GM23338 (cell line): ENCODE results near the gene TPRKB. TPM values are rescaled to one million over a fixed set of nuclear protein-coding genes. Genes with fewer than 3 reads are reported as not detected.
A peak's percentile ranks its signal among the peaks of the same experiment; 100 is the strongest.

ENCODE experiments used
- ATAC-seq: fragments of 200-7000 bp; cut with Tn5 transposase; 3 replicates; pipeline ENCODE4 v1.9.1; 2020
- DNase-seq: peaks from one replicate; pipeline ENCODE4 v3.0.0-alpha.2; 2015; ENCODE audit warnings: low spot score
- H2AFZ ChIP-seq: fragments of 200-600 bp; sonication (generic); 2 replicates; pipeline ENCODE4 v1.8.0; 2016; ENCODE audit warnings: antibody characterized with exemption, mild to moderate bottlenecking, moderate library complexity
- H3F3A ChIP-seq: fragments of 200-600 bp; sonication (generic); replicated peaks from 2 replicates; pipeline ENCODE4 v1.8.0; 2017; ENCODE audit warnings: antibody characterized with exemption, mixed run types, low read depth
- H3K27ac ChIP-seq: fragments of 200-600 bp; sonication (generic); 2 replicates; pipeline ENCODE4 v1.6.1; 2016; ENCODE audit warnings: low read depth
- H3K27me3 ChIP-seq: fragments of 200-600 bp; sonication (generic); 2 replicates; pipeline ENCODE4 v1.8.0; 2016; ENCODE audit warnings: mild to moderate bottlenecking, mixed run types, moderate library complexity; ENCODE audit not compliant: insufficient read depth
- H3K36me3 ChIP-seq: fragments of 200-600 bp; sonication (generic); 2 replicates; pipeline ENCODE4 v1.8.0; 2016; ENCODE audit warnings: mild to moderate bottlenecking; ENCODE audit not compliant: insufficient read depth
- H3K4me1 ChIP-seq: fragments of 200-600 bp; sonication (generic); 2 replicates; pipeline ENCODE4 v1.8.0; 2016; ENCODE audit warnings: mild to moderate bottlenecking, moderate library complexity; ENCODE audit not compliant: insufficient read depth
- H3K4me2 ChIP-seq: fragments of 200-600 bp; sonication (generic); 2 replicates; pipeline ENCODE4 v1.7.1; 2017; ENCODE audit warnings: mixed run types
- H3K4me3 ChIP-seq: fragments of 200-600 bp; sonication (generic); 2 replicates; pipeline ENCODE4 v1.6.1; 2016; ENCODE audit warnings: mixed run types
- H3K79me2 ChIP-seq: fragments of 200-600 bp; sonication (generic); replicated peaks from 2 replicates; pipeline ENCODE4 v1.8.0; 2017; ENCODE audit warnings: mild to moderate bottlenecking; ENCODE audit not compliant: insufficient read depth
- H3K9me2 ChIP-seq: fragments of 200-600 bp; sonication (generic); 2 replicates; pipeline ENCODE4 v1.8.0; 2017; ENCODE audit not compliant: insufficient read depth
- H4K20me1 ChIP-seq: fragments of 200-600 bp; sonication (generic); replicated peaks from 2 replicates; pipeline ENCODE4 v1.8.0; 2017; ENCODE audit warnings: mild to moderate bottlenecking; ENCODE audit not compliant: insufficient read depth
- H3K27ac Mint-ChIP-seq: 2 replicates; pipeline ENCODE4 v1.8.0; 2020; ENCODE audit warnings: inconsistent platforms, mild to moderate bottlenecking, moderate library complexity, mixed read lengths
- H3K27me3 Mint-ChIP-seq: 3 replicates; pipeline ENCODE4 v1.8.0; 2022; ENCODE audit warnings: low read depth, mild to moderate bottlenecking, moderate library complexity, mixed read lengths, inconsistent platforms; ENCODE audit not compliant: insufficient read depth, poor library complexity
- H3K36me3 Mint-ChIP-seq: 3 replicates; pipeline ENCODE4 v1.8.0; 2021; ENCODE audit warnings: low read depth, mild to moderate bottlenecking, inconsistent platforms, moderate library complexity, mixed read lengths
- H3K4me1 Mint-ChIP-seq: 3 replicates; pipeline ENCODE4 v1.8.0; 2020; ENCODE audit warnings: mild to moderate bottlenecking, inconsistent platforms, mixed read lengths
- H3K4me3 Mint-ChIP-seq: 3 replicates; pipeline ENCODE4 v1.8.0; 2021; ENCODE audit warnings: moderate library complexity, mild to moderate bottlenecking, inconsistent platforms, mixed read lengths
- H3K9me3 Mint-ChIP-seq: 3 replicates; pipeline ENCODE4 v1.8.0; 2020; ENCODE audit warnings: moderate library complexity, mild to moderate bottlenecking, inconsistent platforms, mixed read lengths
- polyA plus RNA-seq: library from polyadenylated mRNA; unstranded; fragments of >200 nt; fragmentation: Nextera tagmentation; extraction: Ambion mirVana; gene quantifications from 2 replicates; pipeline ENCODE4 v1.2.1, GENCODE V29; 2016
- total RNA-seq: library from RNA; depleted of rRNA; stranded (reverse); fragments of >200 nt; shearing (Covaris generic); gene quantifications from 2 replicates; pipeline ENCODE4 v1.2.3, GENCODE V29; 2014
- TF ChIP-seq, protein P1 (sequence below): fragments of 250-450 bp; sonication (Bioruptor Pico); IDR thresholded peaks from 2 replicates; pipeline ENCODE4 v1.5.0; 2020; ENCODE audit warnings: mild to moderate bottlenecking, moderate library complexity
- TF ChIP-seq, protein P2 (sequence below), 2 experiments: fragments of 200-600 bp in 1 of 2; sonication (generic) in 1 of 2; conservative IDR thresholded peaks; 2 replicates each; pipeline versions ENCODE4 v1.5.1 to v1.6.1; 2016 to 2017; ENCODE audit warnings: antibody characterized with exemption in 2 of 2, low read depth in 2 of 2, mild to moderate bottlenecking in 2 of 2, moderate library complexity in 1 of 2
- TF ChIP-seq, protein P3 (sequence below): IDR thresholded peaks from 2 replicates; pipeline ENCODE4 v1.6.1; 2016; ENCODE audit warnings: antibody characterized with exemption

The TPRKB gene
- total and polyA plus RNA-seq, 2 experiments from 2014 or later = 31.2 to 186 TPM

DNA sequence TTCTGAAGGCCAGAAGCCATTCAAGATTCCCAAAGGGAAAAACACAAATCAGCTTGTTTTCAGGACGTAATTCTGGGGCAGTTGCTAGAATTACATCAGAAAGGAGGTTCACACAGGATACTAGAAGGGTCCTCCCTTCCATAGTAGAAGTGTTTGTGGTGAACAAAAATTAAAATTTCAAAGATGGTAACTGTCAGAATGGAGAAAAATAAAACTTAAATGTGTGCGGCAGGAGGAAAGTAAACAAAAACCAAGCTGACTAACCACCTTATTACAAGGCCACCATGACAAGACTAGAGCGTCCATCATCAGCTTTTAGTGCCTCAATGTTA lies 9.7 kb upstream of the TPRKB start (continued):
- TF ChIP-seq, protein P1, sequence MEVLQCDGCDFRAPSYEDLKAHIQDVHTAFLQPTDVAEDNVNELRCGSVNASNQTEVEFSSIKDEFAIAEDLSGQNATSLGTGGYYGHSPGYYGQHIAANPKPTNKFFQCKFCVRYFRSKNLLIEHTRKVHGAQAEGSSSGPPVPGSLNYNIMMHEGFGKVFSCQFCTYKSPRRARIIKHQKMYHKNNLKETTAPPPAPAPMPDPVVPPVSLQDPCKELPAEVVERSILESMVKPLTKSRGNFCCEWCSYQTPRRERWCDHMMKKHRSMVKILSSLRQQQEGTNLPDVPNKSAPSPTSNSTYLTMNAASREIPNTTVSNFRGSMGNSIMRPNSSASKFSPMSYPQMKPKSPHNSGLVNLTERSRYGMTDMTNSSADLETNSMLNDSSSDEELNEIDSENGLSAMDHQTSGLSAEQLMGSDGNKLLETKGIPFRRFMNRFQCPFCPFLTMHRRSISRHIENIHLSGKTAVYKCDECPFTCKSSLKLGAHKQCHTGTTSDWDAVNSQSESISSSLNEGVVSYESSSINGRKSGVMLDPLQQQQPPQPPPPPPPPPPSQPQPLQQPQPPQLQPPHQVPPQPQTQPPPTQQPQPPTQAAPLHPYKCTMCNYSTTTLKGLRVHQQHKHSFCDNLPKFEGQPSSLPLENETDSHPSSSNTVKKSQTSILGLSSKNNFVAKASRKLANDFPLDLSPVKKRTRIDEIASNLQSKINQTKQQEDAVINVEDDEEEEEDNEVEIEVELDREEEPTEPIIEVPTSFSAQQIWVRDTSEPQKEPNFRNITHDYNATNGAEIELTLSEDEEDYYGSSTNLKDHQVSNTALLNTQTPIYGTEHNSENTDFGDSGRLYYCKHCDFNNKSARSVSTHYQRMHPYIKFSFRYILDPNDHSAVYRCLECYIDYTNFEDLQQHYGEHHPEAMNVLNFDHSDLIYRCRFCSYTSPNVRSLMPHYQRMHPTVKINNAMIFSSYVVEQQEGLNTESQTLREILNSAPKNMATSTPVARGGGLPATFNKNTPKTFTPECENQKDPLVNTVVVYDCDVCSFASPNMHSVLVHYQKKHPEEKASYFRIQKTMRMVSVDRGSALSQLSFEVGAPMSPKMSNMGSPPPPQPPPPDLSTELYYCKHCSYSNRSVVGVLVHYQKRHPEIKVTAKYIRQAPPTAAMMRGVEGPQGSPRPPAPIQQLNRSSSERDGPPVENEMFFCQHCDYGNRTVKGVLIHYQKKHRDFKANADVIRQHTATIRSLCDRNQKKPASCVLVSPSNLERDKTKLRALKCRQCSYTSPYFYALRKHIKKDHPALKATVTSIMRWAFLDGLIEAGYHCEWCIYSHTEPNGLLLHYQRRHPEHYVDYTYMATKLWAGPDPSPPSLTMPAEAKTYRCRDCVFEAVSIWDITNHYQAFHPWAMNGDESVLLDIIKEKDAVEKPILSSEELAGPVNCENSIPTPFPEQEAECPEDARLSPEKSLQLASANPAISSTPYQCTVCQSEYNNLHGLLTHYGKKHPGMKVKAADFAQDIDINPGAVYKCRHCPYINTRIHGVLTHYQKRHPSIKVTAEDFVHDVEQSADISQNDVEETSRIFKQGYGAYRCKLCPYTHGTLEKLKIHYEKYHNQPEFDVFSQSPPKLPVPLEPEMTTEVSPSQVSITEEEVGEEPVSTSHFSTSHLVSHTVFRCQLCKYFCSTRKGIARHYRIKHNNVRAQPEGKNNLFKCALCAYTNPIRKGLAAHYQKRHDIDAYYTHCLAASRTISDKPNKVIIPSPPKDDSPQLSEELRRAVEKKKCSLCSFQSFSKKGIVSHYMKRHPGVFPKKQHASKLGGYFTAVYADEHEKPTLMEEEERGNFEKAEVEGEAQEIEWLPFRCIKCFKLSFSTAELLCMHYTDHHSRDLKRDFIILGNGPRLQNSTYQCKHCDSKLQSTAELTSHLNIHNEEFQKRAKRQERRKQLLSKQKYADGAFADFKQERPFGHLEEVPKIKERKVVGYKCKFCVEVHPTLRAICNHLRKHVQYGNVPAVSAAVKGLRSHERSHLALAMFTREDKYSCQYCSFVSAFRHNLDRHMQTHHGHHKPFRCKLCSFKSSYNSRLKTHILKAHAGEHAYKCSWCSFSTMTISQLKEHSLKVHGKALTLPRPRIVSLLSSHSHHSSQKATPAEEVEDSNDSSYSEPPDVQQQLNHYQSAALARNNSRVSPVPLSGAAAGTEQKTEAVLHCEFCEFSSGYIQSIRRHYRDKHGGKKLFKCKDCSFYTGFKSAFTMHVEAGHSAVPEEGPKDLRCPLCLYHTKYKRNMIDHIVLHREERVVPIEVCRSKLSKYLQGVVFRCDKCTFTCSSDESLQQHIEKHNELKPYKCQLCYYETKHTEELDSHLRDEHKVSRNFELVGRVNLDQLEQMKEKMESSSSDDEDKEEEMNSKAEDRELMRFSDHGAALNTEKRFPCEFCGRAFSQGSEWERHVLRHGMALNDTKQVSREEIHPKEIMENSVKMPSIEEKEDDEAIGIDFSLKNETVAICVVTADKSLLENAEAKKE (CRISPR knock-in tag) = no peak

DNA sequence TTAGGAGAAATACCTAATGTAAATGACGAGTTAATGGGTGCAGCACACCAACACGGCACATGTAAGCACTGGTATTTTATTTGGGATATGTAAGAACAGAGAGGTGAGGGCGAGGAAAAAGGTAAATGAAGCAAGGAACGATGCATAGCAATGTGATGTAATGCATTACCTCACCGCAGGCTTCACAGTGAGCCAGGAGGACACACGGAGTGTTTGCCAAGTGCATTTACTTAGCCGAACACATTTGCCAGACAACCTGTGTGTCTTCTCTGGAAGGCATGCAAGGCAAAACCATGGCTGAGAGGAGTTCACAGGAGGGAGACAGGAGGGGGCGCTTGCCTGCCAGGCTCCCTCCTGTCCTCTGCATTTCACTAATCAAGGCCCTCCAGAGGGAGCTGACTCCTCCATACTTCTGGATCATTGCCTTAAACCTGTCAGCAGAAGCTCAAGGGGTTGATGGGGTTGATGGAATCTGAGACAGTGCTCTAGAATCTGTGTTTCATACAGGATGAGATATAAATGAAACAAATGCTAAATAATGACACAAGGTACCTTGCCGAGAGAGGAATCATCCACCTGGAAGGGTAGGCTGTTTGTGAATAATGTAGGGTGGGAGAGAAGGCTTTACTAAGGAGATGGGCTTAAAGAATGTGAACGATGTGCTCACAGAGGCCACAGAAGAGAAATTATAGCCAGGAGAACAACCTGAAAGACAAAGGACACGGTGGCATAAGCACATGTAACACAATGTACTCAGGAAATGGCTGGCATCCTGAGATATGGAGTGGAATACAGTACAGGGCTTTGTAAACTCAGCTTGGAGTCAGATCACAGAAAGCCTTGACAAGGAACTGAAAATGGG lies 9.1 kb upstream of the TPRKB start:
- Mint-ChIP-seq H3K36me3 (peaks cover 5% of the 10 kb centered on the region), H3K4me1 (peaks cover 8% of the 10 kb centered on the region; the same call in 2 of the 3 replicates), H3K9me3 (no peaks in the 10 kb centered on the region), H3K27me3 (peaks cover 5% of the 10 kb centered on the region), H3K4me3 (no peak overlapping the region), H3K27ac (no peak overlapping the region)
- Histone ChIP-seq H3F3A (no peaks in the 10 kb centered on the region), H3K27me3 (peaks cover 14% of the 10 kb centered on the region; the same call in 1 of the 2 replicates), H4K20me1 (no peaks in the 10 kb centered on the region; the same call in 1 of the 2 replicates), H3K27ac (no peak overlapping the region), H3K9me2 (no peaks in the 10 kb centered on the region), H3K4me3 (no peak overlapping the region), H3K36me3 (no peaks in the 10 kb centered on the region), H2AFZ (no peak overlapping the region), H3K4me1 (no peaks in the 10 kb centered on the region), H3K4me2 (no peak overlapping the region), H3K79me2 (no peaks in the 10 kb centered on the region)
- TF ChIP-seq, protein P2, sequence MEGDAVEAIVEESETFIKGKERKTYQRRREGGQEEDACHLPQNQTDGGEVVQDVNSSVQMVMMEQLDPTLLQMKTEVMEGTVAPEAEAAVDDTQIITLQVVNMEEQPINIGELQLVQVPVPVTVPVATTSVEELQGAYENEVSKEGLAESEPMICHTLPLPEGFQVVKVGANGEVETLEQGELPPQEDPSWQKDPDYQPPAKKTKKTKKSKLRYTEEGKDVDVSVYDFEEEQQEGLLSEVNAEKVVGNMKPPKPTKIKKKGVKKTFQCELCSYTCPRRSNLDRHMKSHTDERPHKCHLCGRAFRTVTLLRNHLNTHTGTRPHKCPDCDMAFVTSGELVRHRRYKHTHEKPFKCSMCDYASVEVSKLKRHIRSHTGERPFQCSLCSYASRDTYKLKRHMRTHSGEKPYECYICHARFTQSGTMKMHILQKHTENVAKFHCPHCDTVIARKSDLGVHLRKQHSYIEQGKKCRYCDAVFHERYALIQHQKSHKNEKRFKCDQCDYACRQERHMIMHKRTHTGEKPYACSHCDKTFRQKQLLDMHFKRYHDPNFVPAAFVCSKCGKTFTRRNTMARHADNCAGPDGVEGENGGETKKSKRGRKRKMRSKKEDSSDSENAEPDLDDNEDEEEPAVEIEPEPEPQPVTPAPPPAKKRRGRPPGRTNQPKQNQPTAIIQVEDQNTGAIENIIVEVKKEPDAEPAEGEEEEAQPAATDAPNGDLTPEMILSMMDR (conservative IDR thresholded peaks at IDR 0.05; ENCODE audit: low read depth in 2 of 2) = peak; percentile 32 to 60
- TF ChIP-seq, protein P3, sequence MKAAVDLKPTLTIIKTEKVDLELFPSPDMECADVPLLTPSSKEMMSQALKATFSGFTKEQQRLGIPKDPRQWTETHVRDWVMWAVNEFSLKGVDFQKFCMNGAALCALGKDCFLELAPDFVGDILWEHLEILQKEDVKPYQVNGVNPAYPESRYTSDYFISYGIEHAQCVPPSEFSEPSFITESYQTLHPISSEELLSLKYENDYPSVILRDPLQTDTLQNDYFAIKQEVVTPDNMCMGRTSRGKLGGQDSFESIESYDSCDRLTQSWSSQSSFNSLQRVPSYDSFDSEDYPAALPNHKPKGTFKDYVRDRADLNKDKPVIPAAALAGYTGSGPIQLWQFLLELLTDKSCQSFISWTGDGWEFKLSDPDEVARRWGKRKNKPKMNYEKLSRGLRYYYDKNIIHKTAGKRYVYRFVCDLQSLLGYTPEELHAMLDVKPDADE = no peak
- ATAC-seq = peak; percentile 65
- DNase-seq = peak; percentile 19
